Dedifferentiated amniotic fluid mesenchymal stem cell (primary cell): ENCODE measurements around the gene HNF1B.

Source experiments
- DNase-seq: peaks from one replicate; pipeline ENCODE4 v3.0.0-alpha.2; 2016; ENCODE audit errors: extremely low spot score

Gene HNF1B

GRCh38 chr17:37736428-37736827, 8.4 kb downstream of the HNF1B start:
- no peak for DNase-seq

- DNase-seq: no peak
Measured at GRCh38 chr17:37735165-37735564, 9.7 kb downstream of the HNF1B start.

- no peak for DNase-seq
Measured at GRCh38 chr17:37732316-37732715, 12.5 kb downstream of the HNF1B start.

GRCh38 chr17:37731056-37731455, 13.8 kb downstream of the HNF1B start:
- DNase-seq: no peak

DNA sequence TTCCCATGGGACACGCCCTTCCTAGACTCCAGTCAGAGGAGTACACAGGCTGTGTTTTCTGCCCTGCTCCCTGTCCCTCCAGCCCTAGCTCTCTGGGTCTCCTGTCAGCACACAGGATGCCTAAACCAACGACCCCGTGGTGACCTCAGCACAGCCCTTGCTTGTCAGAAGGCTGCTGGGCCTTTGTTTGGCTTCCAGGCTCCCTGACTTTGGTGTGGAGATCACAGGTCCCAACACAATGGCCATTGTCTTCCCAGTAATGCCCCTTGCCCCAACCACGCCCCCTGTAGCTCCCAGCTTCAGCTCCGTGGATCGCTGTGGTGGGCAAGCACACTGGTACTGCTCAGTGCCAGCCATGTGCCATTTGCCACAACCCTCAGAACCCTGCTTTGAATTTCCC, 15.0 kb downstream of the HNF1B start:
- no peak for DNase-seq

GRCh38 chr17:37726891-37727675, 17.8 kb downstream of the HNF1B start:
- no peak for DNase-seq

DNA sequence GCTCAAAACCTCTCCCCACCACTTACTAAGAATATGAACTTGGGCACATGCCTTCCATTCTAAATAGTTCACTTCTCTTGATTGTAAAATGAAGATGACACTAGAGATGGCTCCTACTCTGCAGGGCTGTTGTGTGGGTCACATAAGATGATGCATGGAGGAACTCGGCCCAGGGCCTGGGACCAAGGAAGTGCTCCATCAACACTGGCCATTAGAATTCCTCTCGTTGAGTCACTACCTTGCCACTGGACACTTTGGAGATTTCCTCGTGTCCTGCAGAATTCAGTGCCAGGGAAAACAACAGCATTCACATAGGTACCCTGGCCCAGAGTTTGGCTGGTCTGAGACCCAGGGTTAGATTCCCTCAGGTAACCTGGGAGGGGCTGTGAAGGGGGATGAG, 18.6 kb downstream of the HNF1B start:
- DNase-seq: no peak

GRCh38 chr17:37725601-37726146, 19.2 kb downstream of the HNF1B start:
- DNase-seq: no peak

GRCh38 chr17:37725021-37725595, 19.8 kb downstream of the HNF1B start:
- no peak for DNase-seq

- no peak for DNase-seq
Measured at GRCh38 chr17:37720989-37721388, 23.9 kb downstream of the HNF1B start.

- no peak for DNase-seq
Measured at GRCh38 chr17:37719866-37720265, 25.0 kb downstream of the HNF1B start.

DNA sequence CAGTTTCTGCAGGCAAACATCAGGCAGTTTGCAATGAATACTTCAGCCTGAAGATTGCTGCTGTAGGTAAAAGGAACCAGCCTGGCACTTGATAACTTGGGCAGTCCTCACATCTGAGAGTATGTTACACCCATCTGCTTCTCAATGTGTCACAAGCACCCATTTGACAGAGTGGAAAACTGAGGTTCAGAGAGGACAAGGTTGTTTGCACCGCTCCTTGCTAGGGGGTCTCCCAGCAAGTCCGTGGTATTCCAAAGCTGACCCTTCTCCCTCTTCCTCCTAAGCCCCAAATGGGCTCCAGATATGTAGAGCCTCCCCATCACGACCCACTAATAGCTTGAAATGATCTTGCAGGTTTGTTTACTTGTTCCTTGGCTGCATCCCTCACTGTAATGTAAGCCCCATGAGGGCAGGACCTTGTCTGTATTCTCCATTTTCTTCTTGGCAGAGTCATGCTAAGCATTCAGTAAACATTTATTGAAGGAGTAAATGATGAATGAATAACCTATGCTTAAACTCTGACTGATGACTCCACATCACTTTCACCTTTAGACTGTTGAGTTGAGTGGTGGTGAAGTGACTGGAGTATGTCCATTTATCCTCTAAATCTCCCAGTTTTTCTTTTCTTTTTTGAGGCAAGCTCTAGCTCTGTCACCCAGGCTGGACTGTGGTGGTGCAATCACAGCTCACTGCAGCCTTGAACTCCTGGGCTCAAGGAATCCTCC, 26.4 kb downstream of the HNF1B start:
- no peak for DNase-seq

GRCh38 chr17:37717627-37718323, 27.1 kb downstream of the HNF1B start:
- DNase-seq: peak; percentile 81

DNA sequence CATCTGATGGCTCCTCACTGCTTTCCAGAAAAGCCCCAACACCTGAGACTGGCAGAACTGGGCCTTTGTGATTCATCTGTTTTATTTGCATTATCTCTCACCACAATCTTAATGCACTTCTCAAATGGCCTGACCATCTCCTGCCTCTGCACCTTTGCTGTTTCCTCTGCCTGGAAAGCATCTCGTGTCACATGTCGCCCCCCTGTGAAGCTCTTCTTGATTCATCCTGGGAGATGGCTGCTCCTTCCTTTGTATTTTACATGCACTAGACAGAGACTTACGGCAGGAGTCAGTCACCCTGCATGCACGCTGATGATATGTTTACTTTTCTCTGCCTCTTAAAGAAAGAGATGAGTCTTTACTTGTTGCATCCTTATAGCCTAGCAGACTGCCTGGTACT, 30.0 kb downstream of the HNF1B start:
- DNase-seq: no peak

GRCh38 chr17:37713624-37714023, 31.2 kb downstream of the HNF1B start:
- DNase-seq: no peak

GRCh38 chr17:37713028-37713431, 31.8 kb downstream of the HNF1B start:
- no peak for DNase-seq

DNA sequence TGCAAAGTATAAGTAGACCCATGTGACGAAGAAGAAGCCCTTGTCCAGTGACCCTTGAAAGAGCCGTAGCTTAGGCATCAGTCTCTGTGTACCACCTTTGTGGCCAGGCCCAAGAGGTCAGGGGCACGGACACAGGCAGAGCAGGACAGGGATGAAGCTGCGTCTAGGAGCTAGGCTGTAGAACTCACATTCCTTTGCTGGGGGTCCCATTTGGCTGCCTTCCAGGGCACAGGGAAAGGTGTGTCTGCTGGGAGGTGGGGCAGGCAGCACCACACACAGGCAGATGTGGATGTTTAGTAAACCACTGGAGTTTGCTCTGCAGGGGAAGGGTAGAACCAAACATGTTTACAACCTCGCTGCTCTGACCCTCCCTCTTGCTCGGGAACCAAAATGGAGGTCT, 33.7 kb downstream of the HNF1B start:
- DNase-seq: no peak

DNA sequence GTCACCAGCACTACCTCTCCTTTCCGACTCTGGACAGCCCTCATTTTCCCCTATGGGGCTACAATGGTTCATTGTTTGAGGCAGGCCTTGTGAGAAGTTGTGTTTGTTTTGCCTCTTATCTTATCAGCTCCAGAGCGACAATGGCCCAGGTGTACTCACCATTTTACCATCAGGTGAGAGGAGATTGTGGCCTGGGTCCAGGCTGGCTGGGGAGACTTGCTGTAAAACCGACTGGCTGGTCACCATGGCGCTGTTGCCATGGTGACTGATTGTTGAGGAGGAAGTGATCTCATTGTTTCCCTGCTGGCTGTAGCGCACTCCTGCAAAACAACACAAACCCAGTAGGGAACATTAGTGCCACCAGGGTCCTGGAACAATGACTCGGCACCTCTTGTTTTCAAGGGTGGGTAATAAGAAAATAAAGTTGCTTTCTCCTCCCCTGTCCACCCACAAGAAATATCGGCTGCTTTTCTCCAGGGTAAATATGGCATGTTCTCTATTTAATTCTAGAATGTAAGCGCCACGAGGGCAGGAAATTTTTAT, 34.4 kb downstream of the HNF1B start:
- no peak for DNase-seq

DNA sequence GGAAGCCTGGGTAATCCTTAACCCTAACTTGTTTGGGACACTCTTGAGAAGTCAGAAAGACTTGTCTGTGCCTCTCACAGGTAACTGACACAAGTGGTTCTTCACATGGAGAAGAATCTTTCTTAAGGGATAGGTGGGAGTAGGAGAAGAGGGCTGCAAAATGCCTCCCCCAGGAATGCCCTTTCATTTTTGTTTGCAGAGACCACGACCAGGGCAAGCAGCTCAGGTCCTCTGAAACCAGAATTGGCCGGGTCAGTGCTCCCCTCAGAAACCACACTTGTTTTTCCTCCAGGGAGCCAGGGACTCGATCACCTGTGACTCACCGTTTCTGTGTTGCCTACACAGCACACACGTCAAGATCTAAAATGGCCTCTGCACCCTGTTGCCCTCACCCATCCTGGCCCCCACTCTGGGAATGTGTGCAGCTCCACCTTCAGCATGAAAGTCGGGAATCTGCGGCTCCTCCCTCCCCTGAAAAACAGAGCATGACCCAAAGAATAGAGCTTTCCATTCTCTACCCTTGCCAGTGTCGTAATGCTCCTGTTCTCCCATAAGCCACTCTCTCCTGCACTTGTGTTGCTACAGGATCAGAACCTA, 36.1 kb downstream of the HNF1B start:
- DNase-seq: no peak

GRCh38 chr17:37708008-37708615, 36.7 kb downstream of the HNF1B start:
- DNase-seq: no peak

DNA sequence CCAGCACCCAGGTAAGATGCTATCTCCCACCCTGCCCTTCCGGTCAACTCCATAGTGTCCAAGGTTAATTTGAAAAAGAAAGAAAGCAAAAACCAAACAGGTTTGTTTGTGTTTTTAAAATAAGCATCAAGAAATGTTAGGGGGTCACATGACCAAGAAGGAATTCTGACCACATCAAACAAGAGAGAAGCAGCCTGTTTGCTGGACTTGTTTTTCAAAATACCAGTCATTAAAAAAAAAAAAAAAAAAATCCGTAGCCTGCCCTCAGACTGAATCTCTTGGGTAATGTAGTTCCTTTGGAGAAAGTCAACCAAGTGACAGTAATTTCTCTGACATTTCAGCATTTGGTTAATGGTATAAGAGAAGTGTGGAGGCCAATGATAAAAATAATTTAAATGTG, 38.4 kb downstream of the HNF1B start:
- DNase-seq: no peak
